ENCODE data around the gene METTL8.

Gene METTL8

DNA sequence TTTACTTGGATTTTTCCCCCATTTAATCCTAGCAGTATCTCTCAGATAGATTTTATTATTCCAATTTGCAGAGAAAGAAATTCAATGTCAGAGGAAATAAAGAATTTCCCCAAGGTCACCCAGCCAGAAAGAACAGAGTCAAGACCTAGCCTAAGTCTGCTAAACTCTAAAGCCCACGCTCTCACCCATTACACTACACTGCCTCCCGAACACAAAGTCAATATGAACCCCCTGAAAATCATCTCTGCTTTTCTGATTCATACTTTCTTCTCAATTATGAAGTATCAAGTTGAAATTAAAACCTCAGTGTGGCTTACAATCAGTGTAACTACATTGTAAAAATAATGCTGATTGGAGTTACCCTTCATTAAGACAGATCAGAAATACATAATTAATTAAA lies 89.6 kb downstream of the METTL8 start:
- Histone ChIP-seq H3K36me3 (ENCODE audit: low read depth) (no peaks in the 10 kb centered on the region), H3K27ac (ENCODE audit: poor library complexity, severe bottlenecking) (no peak overlapping the region), H3K4me3 (ENCODE audit: severe bottlenecking) (no peak overlapping the region), H3K9me3 (ENCODE audit: severe bottlenecking) (no peaks in the 10 kb centered on the region), H3K4me1 (ENCODE audit: insufficient read depth, poor library complexity, severe bottlenecking) (peaks cover 8% of the 10 kb centered on the region), H3K27me3 (ENCODE audit: insufficient read depth, poor library complexity, severe bottlenecking) (no peaks in the 10 kb centered on the region)
- no peak for ATAC-seq (ENCODE audit: low read depth)
- TF ChIP-seq CTCF (IDR thresholded peaks at IDR 0.05; ENCODE audit: poor library complexity, severe bottlenecking), result no peak
- DNase-seq (ENCODE audit: low spot score), result no peak

GRCh38 chr2:171342067-171342413 lies 91.8 kb downstream of the METTL8 start:
- Histone ChIP-seq H3K9me3 (ENCODE audit: severe bottlenecking) (no peaks in the 10 kb centered on the region), H3K4me3 (ENCODE audit: severe bottlenecking) (no peak overlapping the region), H3K27ac (ENCODE audit: poor library complexity, severe bottlenecking) (no peak overlapping the region), H3K4me1 (ENCODE audit: insufficient read depth, poor library complexity, severe bottlenecking) (no peaks in the 10 kb centered on the region), H3K36me3 (ENCODE audit: low read depth) (no peaks in the 10 kb centered on the region), H3K27me3 (ENCODE audit: insufficient read depth, poor library complexity, severe bottlenecking) (no peaks in the 10 kb centered on the region)
- DNase-seq (ENCODE audit: low spot score) (no peak), ATAC-seq (ENCODE audit: low read depth) (no peak)
- no peak for TF ChIP-seq CTCF (IDR thresholded peaks at IDR 0.05; ENCODE audit: poor library complexity, severe bottlenecking)

DNA sequence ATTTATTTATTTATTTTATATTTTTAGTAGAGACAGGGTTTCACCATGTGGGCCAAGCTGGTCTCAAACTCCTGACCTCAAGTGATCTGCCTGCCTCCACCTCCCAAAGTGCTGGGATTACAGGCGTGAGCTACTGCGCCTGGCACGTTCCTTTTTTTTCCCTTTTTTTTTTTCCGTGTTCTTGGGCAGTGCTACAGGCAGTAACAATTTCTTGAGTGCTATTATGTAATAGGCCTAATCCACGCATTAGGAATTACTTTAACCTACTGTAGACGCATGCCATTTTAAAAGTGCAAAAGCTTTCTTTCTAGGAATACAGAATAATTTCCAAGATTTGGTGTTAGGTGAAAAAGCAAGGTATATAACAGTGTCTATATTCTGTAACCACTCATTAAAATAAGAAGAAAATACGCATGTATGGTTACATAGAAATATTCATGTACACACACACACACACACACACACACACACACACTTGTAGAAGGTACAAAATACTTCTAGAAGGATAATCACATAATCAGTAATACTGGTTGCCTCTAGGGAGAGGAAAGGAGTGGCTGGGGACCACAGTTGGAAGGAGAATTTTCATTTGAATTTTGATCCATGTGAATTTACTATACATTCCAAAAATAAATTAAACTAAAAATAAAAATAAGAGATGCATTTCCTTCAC lies 92.3 kb downstream of the METTL8 start:
- no peak overlapping the region for H3K27ac ChIP-seq (ENCODE audit: poor library complexity, severe bottlenecking)
- no peaks in the 10 kb centered on the region for H3K27me3 ChIP-seq (ENCODE audit: insufficient read depth, poor library complexity, severe bottlenecking)
- H3K4me3 ChIP-seq (ENCODE audit: severe bottlenecking), result no peak overlapping the region
- no peak for DNase-seq (ENCODE audit: low spot score)
- no peaks in the 10 kb centered on the region for H3K9me3 ChIP-seq (ENCODE audit: severe bottlenecking)
- no peak for TF ChIP-seq CTCF (IDR thresholded peaks at IDR 0.05; ENCODE audit: poor library complexity, severe bottlenecking)
- H3K36me3 ChIP-seq (ENCODE audit: low read depth), result no peaks in the 10 kb centered on the region
- ATAC-seq (ENCODE audit: low read depth), result no peak
- no peaks in the 10 kb centered on the region for H3K4me1 ChIP-seq (ENCODE audit: insufficient read depth, poor library complexity, severe bottlenecking)

GRCh38 chr2:171334946-171335345 lies 98.8 kb downstream of the METTL8 start:
- no peaks in the 10 kb centered on the region for H3K9me3 ChIP-seq (ENCODE audit: severe bottlenecking)
- TF ChIP-seq CTCF (IDR thresholded peaks at IDR 0.05; ENCODE audit: poor library complexity, severe bottlenecking), result no peak
- no peak overlapping the region for H3K27ac ChIP-seq (ENCODE audit: poor library complexity, severe bottlenecking)

GRCh38 chr2:171334171-171334570 lies 99.6 kb downstream of the METTL8 start:
- Histone ChIP-seq H3K9me3 (ENCODE audit: severe bottlenecking) (no peaks in the 10 kb centered on the region), H3K36me3 (ENCODE audit: low read depth) (no peaks in the 10 kb centered on the region; the same call in 1 of the 2 replicates), H3K27me3 (ENCODE audit: insufficient read depth, poor library complexity, severe bottlenecking) (no peaks in the 10 kb centered on the region), H3K4me1 (ENCODE audit: insufficient read depth, poor library complexity, severe bottlenecking) (no peaks in the 10 kb centered on the region), H3K27ac (ENCODE audit: poor library complexity, severe bottlenecking) (no peak overlapping the region), H3K4me3 (ENCODE audit: severe bottlenecking) (no peak overlapping the region)
- TF ChIP-seq CTCF (IDR thresholded peaks at IDR 0.05; ENCODE audit: poor library complexity, severe bottlenecking), result no peak
- DNase-seq (ENCODE audit: low spot score) (no peak), ATAC-seq (ENCODE audit: low read depth) (no peak)

More at GRCh38 chr2:171334946-171335345, 98.8 kb downstream of the METTL8 start:
- DNase-seq (ENCODE audit: low spot score) (no peak), ATAC-seq (ENCODE audit: low read depth) (no peak)
- Histone ChIP-seq H3K4me3 (ENCODE audit: severe bottlenecking) (no peak overlapping the region), H3K36me3 (ENCODE audit: low read depth) (no peaks in the 10 kb centered on the region), H3K27me3 (ENCODE audit: insufficient read depth, poor library complexity, severe bottlenecking) (no peaks in the 10 kb centered on the region), H3K4me1 (ENCODE audit: insufficient read depth, poor library complexity, severe bottlenecking) (no peaks in the 10 kb centered on the region)
